ENCODE data around the gene RAD51C.
"Not testable (repeated sequence)": the region's sequence is repeated elsewhere in the genome, so short reads cannot be mapped to it uniquely, and the experiment has no call there.

GRCh38 chr17:58749627-58750026 lies 57.2 kb downstream of the RAD51C start:
- TF ChIP-seq, protein P1, sequence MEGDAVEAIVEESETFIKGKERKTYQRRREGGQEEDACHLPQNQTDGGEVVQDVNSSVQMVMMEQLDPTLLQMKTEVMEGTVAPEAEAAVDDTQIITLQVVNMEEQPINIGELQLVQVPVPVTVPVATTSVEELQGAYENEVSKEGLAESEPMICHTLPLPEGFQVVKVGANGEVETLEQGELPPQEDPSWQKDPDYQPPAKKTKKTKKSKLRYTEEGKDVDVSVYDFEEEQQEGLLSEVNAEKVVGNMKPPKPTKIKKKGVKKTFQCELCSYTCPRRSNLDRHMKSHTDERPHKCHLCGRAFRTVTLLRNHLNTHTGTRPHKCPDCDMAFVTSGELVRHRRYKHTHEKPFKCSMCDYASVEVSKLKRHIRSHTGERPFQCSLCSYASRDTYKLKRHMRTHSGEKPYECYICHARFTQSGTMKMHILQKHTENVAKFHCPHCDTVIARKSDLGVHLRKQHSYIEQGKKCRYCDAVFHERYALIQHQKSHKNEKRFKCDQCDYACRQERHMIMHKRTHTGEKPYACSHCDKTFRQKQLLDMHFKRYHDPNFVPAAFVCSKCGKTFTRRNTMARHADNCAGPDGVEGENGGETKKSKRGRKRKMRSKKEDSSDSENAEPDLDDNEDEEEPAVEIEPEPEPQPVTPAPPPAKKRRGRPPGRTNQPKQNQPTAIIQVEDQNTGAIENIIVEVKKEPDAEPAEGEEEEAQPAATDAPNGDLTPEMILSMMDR (IDR thresholded peaks at IDR 0.05): not testable (repeated sequence)
- not testable (repeated sequence) for TF ChIP-seq POLR2A (IDR thresholded peaks at IDR 0.05)

Data from lower leg skin (tissue), 3 donors.